ENCODE measurements around the gene CD99.

The CD99 gene

GRCh38 chrX:2785538-2785937 is 94.4 kb downstream of the CD99 start:
- Mint-ChIP-seq H3K27me3 (no peaks in the 10 kb centered on the region), H3K36me3 (no peaks in the 10 kb centered on the region), H3K27ac (no peak overlapping the region), H3K4me3 (no peak overlapping the region), H3K9me3 (no peaks in the 10 kb centered on the region), H3K4me1 (no peaks in the 10 kb centered on the region)

GRCh38 chrX:2788980-2789379 is 97.9 kb downstream of the CD99 start:
- Mint-ChIP-seq H3K9me3 (no peaks in the 10 kb centered on the region), H3K27me3 (no peaks in the 10 kb centered on the region), H3K4me1 (no peaks in the 10 kb centered on the region), H3K27ac (no peak overlapping the region), H3K4me3 (no peak overlapping the region), H3K36me3 (no peaks in the 10 kb centered on the region)

- Mint-ChIP-seq H3K4me3 (no peak overlapping the region), H3K36me3 (no peaks in the 10 kb centered on the region), H3K27me3 (no peaks in the 10 kb centered on the region), H3K9me3 (no peaks in the 10 kb centered on the region), H3K27ac (no peak overlapping the region), H3K4me1 (no peaks in the 10 kb centered on the region)
Observed at GRCh38 chrX:2789569-2789968, 98.5 kb downstream of the CD99 start.
